ENCODE data around the gene ZNF536. TPM values are rescaled to one million over a fixed set of nuclear protein-coding genes. Genes with fewer than 3 reads are reported as not detected.

ZNF536 gene
- total RNA-seq, 1 donor from 2014 or later = 24.9 TPM

GRCh38 chr19:30437869-30438268 lies 65.7 kb downstream of the ZNF536 start:
- no peaks in the 10 kb centered on the region for H3K27me3 Mint-ChIP-seq (ENCODE audit: unreplicated experiment)
- peaks cover 5% of the 10 kb centered on the region for H3K9me3 Mint-ChIP-seq (ENCODE audit: unreplicated experiment)
- H3K4me3 Mint-ChIP-seq (ENCODE audit: unreplicated experiment) = no peak overlapping the region
- no peak overlapping the region for H3K27ac Mint-ChIP-seq (ENCODE audit: unreplicated experiment)
- peaks cover 14% of the 10 kb centered on the region for H3K4me1 Mint-ChIP-seq (ENCODE audit: low read depth, unreplicated experiment)
- DNase-seq = no peak
- no peak for TF ChIP-seq CTCF (IDR thresholded peaks at IDR 0.05; ENCODE audit: partially characterized antibody, unreplicated experiment)
- peaks cover 15% of the 10 kb centered on the region for H3K36me3 Mint-ChIP-seq (ENCODE audit: unreplicated experiment)

- no peak for DNase-seq
- no peak overlapping the region for H3K4me3 Mint-ChIP-seq (ENCODE audit: unreplicated experiment)
- peaks cover 15% of the 10 kb centered on the region for H3K36me3 Mint-ChIP-seq (ENCODE audit: unreplicated experiment)
Measured at GRCh38 chr19:30439310-30439709, 67.1 kb downstream of the ZNF536 start.

GRCh38 chr19:30441011-30441410 lies 68.8 kb downstream of the ZNF536 start:
- Mint-ChIP-seq H3K4me1 (ENCODE audit: low read depth, unreplicated experiment) (peaks cover 14% of the 10 kb centered on the region), H3K27me3 (ENCODE audit: unreplicated experiment) (no peaks in the 10 kb centered on the region), H3K4me3 (ENCODE audit: unreplicated experiment) (no peak overlapping the region), H3K9me3 (ENCODE audit: unreplicated experiment) (peaks cover 4% of the 10 kb centered on the region), H3K36me3 (ENCODE audit: unreplicated experiment) (peaks cover 14% of the 10 kb centered on the region), H3K27ac (ENCODE audit: unreplicated experiment) (no peak overlapping the region)
- TF ChIP-seq CTCF (IDR thresholded peaks at IDR 0.05; ENCODE audit: partially characterized antibody, unreplicated experiment) = no peak
- no peak for DNase-seq

More at GRCh38 chr19:30439310-30439709, 67.1 kb downstream of the ZNF536 start:
- Mint-ChIP-seq H3K9me3 (ENCODE audit: unreplicated experiment) (peaks cover 4% of the 10 kb centered on the region), H3K27me3 (ENCODE audit: unreplicated experiment) (no peaks in the 10 kb centered on the region), H3K27ac (ENCODE audit: unreplicated experiment) (no peak overlapping the region), H3K4me1 (ENCODE audit: low read depth, unreplicated experiment) (peaks cover 14% of the 10 kb centered on the region)
- no peak for TF ChIP-seq CTCF (IDR thresholded peaks at IDR 0.05; ENCODE audit: partially characterized antibody, unreplicated experiment)

GRCh38 chr19:30442674-30443073 lies 70.5 kb downstream of the ZNF536 start:
- Mint-ChIP-seq H3K4me1 (ENCODE audit: low read depth, unreplicated experiment) (peaks cover 19% of the 10 kb centered on the region), H3K4me3 (ENCODE audit: unreplicated experiment) (no peak overlapping the region), H3K27me3 (ENCODE audit: unreplicated experiment) (no peaks in the 10 kb centered on the region), H3K36me3 (ENCODE audit: unreplicated experiment) (peaks cover 15% of the 10 kb centered on the region), H3K9me3 (ENCODE audit: unreplicated experiment) (peaks cover 6% of the 10 kb centered on the region), H3K27ac (ENCODE audit: unreplicated experiment) (no peak overlapping the region)
- DNase-seq = no peak
- TF ChIP-seq CTCF (IDR thresholded peaks at IDR 0.05; ENCODE audit: partially characterized antibody, unreplicated experiment) = no peak

- Mint-ChIP-seq H3K36me3 (ENCODE audit: unreplicated experiment) (peaks cover 15% of the 10 kb centered on the region), H3K27me3 (ENCODE audit: unreplicated experiment) (no peaks in the 10 kb centered on the region), H3K9me3 (ENCODE audit: unreplicated experiment) (peaks cover 7% of the 10 kb centered on the region), H3K4me1 (ENCODE audit: low read depth, unreplicated experiment) (peaks cover 24% of the 10 kb centered on the region), H3K4me3 (ENCODE audit: unreplicated experiment) (no peak overlapping the region), H3K27ac (ENCODE audit: unreplicated experiment) (no peak overlapping the region)
- no peak for TF ChIP-seq CTCF (IDR thresholded peaks at IDR 0.05; ENCODE audit: partially characterized antibody, unreplicated experiment)
- DNase-seq = no peak
Measured at GRCh38 chr19:30443531-30444252, 71.5 kb downstream of the ZNF536 start.
